ENCODE measurements around the gene GPR15.

Gene GPR15

DNA sequence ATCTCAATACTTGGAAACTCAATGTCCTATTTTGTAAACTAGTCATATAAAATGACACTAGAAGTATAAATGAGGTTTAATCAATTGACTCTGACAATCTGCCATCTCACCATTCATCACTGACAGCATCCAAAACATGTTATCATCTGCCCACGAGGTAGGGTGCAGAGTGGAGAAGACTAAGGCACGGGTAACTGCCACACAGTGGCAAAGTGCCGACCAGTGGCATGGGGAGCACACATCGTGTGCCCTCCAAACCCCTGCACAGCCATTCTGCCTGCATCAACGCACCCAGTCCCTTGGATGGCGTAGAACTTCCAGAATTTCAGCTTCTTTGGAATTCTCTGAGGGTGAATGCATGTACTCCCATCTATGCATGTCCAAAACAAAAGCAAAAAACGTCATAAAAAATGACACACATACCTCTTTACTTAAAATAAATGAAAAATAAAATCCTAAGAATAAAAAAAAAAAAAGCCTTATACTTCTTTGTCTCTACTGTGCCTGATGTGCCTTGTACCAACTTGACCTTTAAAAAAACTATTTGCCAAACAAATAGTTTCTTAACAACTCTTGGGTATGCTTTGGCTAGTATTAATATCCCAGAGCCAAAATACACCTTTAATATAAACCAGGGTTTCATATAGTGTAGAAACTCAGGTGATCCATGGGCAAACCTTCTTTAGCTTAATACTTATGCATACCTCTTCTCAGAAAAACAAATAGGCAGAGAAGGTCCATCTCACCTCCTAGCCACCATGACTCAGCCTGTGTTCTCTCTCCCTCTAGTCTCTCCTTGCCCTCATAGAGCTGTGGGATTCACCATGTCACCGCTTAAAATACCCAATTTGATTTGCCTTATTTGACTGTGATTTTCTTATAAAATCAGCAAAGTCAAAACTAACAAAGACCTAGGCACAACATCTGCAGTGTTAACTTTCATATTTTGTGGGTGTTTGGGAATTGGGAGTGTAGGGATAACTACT lies 48.9 kb downstream of the GPR15 start:
- Histone ChIP-seq H3K9me3 (ENCODE audit: insufficient read depth, low read depth, low read length) (no peaks in the 10 kb centered on the region), H3K36me3 (ENCODE audit: insufficient read depth, low read depth, low read length) (peaks cover 84% of the 10 kb centered on the region), H3K9ac (ENCODE audit: low read depth, low read length) (no peak overlapping the region), H3K4me1 (ENCODE audit: insufficient read depth, low read length) (no peaks in the 10 kb centered on the region), H3K27me3 (ENCODE audit: insufficient read depth, low read length) (no peaks in the 10 kb centered on the region), H3K4me3 (ENCODE audit: low read length) (no peak overlapping the region), H3K27ac (ENCODE audit: low read length) (no peak overlapping the region)

DNA sequence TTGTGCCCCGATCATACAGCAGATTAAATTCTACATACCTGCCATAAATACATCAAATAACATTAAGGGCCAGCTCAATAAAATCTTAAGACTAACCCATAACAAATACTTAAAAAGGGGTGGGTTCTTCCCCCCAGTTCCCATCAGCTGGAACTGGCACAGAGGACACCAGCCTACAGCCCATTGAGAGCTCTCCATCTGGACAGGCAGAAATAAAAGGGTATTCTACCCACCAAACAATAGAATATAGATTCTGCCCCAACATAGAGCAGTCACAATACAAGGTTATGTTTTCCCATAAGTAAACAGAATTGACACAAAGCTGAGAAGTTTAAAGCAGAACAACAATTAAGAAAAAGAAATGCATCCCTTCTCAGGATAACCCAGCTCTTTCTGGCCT lies 49.7 kb downstream of the GPR15 start:
- Histone ChIP-seq H3K4me3 (ENCODE audit: low read length) (no peak overlapping the region), H3K27ac (ENCODE audit: low read length) (no peak overlapping the region), H3K9me3 (ENCODE audit: insufficient read depth, low read depth, low read length) (no peaks in the 10 kb centered on the region), H3K27me3 (ENCODE audit: insufficient read depth, low read length) (no peaks in the 10 kb centered on the region), H3K9ac (ENCODE audit: low read depth, low read length) (no peak overlapping the region), H3K4me1 (ENCODE audit: insufficient read depth, low read length) (no peaks in the 10 kb centered on the region), H3K36me3 (ENCODE audit: insufficient read depth, low read depth, low read length) (peaks cover 87% of the 10 kb centered on the region)

GRCh38 chr3:98582042-98582441 lies 50.3 kb downstream of the GPR15 start:
- H3K4me1 ChIP-seq (ENCODE audit: insufficient read depth, low read length) = no peaks in the 10 kb centered on the region
- no peaks in the 10 kb centered on the region for H3K9me3 ChIP-seq (ENCODE audit: insufficient read depth, low read depth, low read length)
- no peak overlapping the region for H3K4me3 ChIP-seq (ENCODE audit: low read length)
- H3K36me3 ChIP-seq (ENCODE audit: insufficient read depth, low read depth, low read length) = peaks cover 87% of the 10 kb centered on the region
- H3K9ac ChIP-seq (ENCODE audit: low read depth, low read length) = no peak overlapping the region
- no peak overlapping the region for H3K27ac ChIP-seq (ENCODE audit: low read length)
- H3K27me3 ChIP-seq (ENCODE audit: insufficient read depth, low read length) = no peaks in the 10 kb centered on the region

DNA sequence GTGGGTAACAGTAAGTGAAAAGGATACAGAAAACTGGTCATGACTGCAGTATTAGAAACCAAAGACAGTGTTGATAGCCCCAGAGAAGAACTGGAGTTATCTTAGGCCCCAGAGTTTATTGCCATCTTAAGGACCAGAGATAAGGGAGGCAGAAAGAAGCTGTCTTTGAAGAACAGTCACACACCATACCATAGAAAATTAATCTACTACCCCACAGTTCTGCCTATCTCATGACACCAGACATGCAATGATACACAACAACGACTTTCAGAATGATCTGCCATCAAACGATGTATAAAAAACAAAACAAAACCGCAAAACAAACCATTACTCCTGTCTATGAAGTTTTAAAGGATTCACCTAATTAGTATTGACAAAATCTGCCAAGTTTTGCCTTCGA lies 52.0 kb downstream of the GPR15 start:
- Histone ChIP-seq H3K27ac (ENCODE audit: low read length) (no peak overlapping the region), H3K9ac (ENCODE audit: low read depth, low read length) (no peak overlapping the region), H3K4me1 (ENCODE audit: insufficient read depth, low read length) (no peaks in the 10 kb centered on the region), H3K36me3 (ENCODE audit: insufficient read depth, low read depth, low read length) (peaks cover 84% of the 10 kb centered on the region), H3K27me3 (ENCODE audit: insufficient read depth, low read length) (no peaks in the 10 kb centered on the region), H3K4me3 (ENCODE audit: low read length) (no peak overlapping the region), H3K9me3 (ENCODE audit: insufficient read depth, low read depth, low read length) (no peaks in the 10 kb centered on the region)
